Measurements from ENCODE around the gene RNF151.

DNA sequence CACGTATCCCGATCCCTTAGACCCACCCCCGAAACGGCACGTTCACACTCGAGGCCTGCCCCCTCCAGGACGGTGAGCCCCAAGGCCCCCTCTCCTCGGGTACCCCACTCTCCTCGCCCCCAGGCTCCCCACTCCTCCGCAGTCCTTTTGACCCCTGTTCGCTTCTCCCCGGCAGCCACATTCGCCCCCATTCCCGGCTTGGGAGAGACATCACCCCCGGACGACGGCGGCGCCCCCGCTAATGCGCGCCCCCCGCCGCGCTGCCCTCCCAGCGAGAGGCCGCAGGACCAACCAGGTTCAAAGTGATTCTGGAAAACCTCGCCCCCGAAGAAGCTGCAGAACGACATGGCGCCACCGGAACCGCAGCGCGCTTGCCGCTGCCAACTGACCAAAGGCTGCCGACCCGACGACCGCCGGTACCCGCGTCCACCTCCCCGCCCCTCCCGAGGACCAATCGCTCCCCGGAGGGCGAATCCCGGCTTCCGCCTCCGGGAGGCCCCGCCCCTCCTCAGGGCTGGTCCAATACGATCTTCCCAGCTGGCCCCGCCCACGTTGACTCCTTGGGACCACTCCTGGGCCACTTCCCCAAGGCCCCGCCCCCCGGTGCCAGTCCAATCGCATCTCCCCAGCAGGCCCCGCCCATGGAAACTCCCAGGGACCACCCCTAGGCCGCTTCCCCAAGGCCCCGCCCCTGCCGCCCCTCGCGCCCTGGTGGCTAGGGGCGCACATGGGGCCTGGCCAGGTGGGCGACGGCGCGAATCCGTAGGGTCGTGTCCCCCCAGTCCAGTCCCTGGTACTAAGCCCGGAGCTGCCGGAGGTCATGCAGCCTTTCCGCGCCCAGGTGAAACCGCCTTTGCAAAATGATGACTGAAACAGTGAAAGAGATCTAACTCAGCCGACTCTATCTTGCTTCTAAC lies 23.6 kb upstream of the RNF151 start, which contains the start of gene MSRB1:
- TF ChIP-seq, protein P1, sequence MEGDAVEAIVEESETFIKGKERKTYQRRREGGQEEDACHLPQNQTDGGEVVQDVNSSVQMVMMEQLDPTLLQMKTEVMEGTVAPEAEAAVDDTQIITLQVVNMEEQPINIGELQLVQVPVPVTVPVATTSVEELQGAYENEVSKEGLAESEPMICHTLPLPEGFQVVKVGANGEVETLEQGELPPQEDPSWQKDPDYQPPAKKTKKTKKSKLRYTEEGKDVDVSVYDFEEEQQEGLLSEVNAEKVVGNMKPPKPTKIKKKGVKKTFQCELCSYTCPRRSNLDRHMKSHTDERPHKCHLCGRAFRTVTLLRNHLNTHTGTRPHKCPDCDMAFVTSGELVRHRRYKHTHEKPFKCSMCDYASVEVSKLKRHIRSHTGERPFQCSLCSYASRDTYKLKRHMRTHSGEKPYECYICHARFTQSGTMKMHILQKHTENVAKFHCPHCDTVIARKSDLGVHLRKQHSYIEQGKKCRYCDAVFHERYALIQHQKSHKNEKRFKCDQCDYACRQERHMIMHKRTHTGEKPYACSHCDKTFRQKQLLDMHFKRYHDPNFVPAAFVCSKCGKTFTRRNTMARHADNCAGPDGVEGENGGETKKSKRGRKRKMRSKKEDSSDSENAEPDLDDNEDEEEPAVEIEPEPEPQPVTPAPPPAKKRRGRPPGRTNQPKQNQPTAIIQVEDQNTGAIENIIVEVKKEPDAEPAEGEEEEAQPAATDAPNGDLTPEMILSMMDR (IDR thresholded peaks at IDR 0.05; ENCODE audit: low read depth, low read length) = no peak
- TF ChIP-seq POLR2A (IDR thresholded peaks at IDR 0.05; ENCODE audit: extremely low read depth, insufficient read length) = peak; percentile 86
